ENCODE results near the gene ROBO1.

The ROBO1 gene

DNA sequence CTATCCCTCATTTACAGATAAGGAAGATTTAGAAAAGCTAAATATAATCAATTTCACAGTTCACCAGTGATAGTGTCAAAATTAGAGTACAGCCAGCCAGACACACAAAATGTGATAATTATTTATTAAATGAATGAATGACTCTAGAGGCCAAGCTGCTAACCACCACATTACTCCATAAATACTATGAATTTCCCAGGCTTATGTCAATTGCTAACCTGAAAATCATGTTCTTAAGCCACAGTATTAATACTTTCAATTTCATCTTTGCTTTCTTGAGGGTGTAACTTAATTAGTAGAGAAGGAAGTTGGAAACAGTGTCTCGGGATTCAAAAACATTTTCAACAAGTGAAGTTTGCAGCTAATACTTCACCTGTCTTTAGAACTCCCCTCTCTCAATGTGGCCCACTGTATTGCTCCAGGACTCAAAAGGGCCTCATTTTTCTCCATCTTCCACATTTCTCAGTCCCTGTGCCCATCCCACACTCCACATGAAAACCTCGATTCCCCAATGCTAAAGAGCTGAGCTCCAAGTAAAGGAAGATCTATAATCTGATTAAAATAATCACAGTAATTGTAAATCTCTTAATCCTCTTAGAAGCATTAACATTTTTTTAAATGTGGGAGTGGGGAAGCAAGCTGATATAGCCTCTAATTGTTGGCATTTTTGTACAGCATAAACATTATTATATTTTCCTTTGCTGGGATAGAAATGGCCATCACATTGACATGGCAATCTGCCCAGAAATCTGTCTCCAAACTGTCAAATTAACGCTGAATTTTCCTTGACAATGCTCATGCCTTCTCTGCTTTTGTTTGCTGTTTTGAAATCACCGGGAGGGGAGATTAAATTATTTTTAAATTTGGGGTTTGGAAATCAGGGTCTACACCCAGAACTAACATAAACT lies 765.1 kb downstream of the ROBO1 start:
- no peak for DNase-seq

DNA sequence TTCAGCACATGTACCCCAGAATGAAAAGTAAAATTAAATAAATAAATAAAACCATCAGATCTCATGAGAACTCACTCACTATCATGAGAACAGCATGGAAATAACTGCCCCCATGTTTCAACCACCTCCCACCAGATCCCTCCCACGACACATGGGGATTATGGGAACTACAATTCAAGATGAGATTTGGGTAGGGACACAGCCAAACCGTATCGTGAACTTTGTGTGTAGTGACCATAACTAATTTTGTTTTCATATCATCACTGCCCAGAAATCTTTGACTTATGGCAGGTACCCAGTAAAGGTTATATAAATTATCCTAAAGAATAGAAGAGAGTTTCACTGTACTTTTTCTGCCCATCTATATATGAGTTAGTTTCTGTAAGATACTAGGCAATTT lies 766.5 kb downstream of the ROBO1 start:
- no peak for DNase-seq

DNA sequence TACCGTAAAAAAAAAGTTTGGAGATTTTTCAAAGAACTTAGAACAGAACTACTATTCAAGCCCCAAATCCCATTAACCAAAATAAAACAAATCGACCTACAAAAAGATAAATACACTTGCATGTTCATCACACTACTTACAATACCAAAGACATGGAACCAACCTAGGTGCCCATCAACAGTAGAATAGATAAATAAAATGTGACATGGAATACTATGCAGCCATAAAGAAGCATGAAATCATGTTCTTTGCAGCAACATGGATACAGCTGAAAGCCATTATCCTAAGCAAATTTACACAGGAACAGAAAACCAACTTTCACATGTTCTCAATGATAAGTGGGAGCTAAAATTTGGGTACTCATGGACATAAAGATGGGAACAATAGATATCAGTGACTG lies 768.7 kb downstream of the ROBO1 start:
- DNase-seq, result no peak

- DNase-seq, result no peak
Measured at GRCh38 chr3:78995087-78995486, 772.7 kb downstream of the ROBO1 start.

- DNase-seq, result no peak
Measured at GRCh38 chr3:78994174-78995027, 773.4 kb downstream of the ROBO1 start.

DNA sequence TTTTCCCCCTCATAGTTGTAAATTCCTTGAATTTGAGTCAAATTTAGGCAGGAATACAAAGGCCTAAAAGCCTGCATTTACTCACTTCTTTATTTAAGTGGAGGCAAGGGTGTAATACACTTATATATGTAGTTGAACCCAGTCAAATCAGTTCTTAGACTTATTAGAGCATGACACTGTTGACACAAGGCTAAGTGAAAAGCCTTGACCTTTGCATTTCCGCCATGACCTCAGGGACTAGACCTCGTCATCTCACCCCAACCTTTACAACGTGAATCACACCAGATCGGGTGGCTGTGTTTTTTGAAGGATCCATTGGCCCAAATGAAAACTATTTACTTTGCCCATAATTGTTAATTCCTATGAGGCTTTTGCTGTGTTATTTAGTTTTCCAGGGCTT lies 774.4 kb downstream of the ROBO1 start:
- no peak for DNase-seq

DNA sequence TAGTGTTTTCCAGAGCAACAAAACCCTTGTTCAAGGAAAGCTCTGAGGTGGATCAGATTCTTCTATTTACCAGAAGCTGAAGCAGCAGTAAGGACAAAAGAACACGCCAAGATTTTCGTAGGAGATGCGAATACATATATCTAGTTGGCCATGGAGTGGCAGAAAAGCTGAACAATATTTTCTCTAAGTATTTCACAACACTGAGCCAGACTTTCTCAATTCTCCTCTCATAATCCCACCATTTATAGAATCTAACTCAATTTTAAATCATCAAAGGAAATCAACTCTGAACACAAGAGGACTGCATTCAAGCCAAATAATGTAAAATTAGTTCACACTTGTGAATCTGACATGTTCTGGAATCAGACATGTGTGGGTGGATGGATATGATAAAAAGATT lies 775.0 kb downstream of the ROBO1 start:
- no peak for DNase-seq

DNA sequence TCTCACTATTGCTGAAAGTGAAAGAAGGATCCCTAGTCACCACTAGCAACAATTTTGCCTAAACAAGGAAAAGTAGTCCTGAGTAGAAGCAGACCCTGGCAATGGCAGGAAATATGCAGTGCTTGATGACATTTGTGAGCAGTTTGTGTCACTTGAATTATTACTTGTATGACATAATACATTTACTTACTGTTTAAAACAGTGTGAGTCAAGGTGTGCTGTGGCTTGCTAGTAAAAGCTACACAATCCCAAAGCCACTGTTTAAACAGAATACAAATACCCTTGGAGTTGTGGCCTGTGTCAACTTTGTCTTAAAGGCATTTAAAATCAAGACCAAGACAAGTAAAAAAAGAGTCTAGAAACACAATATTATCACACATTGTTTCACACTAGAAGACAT lies 775.4 kb downstream of the ROBO1 start:
- no peak for DNase-seq

DNA sequence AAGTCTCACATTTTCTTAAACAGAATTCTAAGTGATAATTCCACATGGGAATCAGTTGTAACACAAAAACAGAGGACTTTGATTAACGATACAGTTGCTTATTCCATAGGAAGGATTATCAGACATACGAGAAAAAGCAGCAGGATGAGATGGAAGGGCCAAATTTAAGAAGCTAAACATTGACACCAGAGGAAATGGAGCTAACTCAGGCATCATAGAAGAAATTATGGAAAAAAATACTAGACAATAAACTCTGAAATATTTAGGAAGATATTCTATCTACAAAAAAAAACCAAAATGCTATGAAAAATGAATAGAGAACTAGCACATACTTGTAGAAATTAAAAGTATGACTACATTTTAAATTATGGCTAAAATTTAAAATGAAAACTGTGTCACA lies 776.1 kb downstream of the ROBO1 start:
- no peak for DNase-seq

- no peak for DNase-seq
Measured at GRCh38 chr3:78990156-78990555, 777.6 kb downstream of the ROBO1 start.

DNA sequence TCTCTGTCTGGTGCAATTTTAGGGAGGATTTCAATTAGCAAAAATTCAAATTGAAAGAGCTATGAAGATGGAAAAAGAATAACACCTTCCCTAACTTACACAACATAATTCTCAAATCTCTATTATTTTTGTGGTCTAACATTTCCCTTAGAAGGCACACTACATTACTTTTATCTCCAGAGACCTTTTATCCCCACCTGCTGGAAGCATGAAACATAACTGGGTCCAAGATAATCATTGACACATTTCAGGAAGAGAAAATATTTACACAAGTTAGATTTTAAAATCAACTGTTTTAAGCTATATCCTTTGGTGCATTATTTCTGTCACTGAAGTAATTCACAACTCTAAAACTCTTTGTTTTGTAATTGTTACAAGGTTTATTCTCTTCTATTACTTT lies 779.5 kb downstream of the ROBO1 start:
- no peak for DNase-seq

DNA sequence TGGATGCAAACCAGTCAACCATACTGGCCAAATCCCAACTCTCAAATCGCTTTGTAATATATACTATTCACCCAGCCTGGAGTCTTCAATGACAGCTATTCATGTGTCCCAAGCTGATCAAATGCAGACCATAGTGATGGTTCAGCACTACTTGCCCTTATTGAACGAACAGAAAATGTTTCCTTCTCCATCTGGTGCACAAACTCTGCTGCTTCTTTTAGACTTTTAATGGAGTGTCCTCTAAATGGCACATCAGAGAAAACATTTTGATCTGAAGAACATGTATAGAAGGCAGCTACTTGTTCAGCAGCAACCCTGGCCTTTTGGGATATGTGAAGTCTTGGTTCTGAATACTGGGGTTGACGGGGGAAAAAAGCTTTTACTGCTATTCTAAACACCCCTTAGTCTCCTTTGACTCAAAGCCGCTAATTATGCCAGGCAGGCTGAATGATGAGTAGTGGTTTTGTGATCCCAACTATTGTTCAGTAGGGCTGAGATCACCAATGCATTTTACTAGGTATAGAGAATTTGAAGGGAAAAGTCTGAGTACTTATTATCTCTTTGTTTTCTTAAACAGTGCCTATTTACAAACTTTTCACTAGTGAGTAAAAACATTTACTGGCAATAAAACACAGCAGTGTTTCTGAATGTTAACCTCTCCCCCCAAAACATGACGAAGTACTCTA lies 781.2 kb downstream of the ROBO1 start:
- DNase-seq, result no peak

GRCh38 chr3:78985981-78986380 lies 781.8 kb downstream of the ROBO1 start:
- no peak for DNase-seq

GRCh38 chr3:78979028-78979427 lies 788.8 kb downstream of the ROBO1 start:
- DNase-seq, result no peak

- no peak for DNase-seq
Measured at GRCh38 chr3:78978037-78978436, 789.8 kb downstream of the ROBO1 start.

DNA sequence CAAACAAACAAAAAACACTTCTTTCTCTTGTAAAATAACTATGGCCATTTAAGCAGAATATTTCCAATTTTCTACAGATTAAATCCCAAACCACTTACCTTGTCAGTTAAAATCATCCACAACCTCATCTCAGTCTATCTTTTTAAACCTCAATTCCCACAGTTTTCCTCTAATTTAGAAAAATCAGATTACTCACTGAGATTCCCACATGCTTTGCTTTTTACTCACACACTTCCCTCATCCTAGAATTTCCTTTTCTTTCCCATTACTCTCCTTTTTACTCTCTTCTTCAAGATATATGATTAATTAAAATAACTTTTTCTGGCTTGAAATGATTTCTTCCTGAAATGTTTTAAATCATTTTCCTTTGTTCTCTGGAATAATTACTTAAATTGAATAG lies 790.7 kb downstream of the ROBO1 start:
- DNase-seq, result no peak

GRCh38 chr3:78976200-78976599 lies 791.6 kb downstream of the ROBO1 start:
- no peak for DNase-seq

GRCh38 chr3:78974181-78974790 lies 793.5 kb downstream of the ROBO1 start:
- no peak for DNase-seq

GRCh38 chr3:78972617-78973301 lies 795.0 kb downstream of the ROBO1 start:
- no peak for DNase-seq

GRCh38 chr3:78970656-78971055 lies 797.1 kb downstream of the ROBO1 start:
- DNase-seq, result no peak

GRCh38 chr3:78969483-78969882 lies 798.3 kb downstream of the ROBO1 start:
- DNase-seq, result no peak

DNA sequence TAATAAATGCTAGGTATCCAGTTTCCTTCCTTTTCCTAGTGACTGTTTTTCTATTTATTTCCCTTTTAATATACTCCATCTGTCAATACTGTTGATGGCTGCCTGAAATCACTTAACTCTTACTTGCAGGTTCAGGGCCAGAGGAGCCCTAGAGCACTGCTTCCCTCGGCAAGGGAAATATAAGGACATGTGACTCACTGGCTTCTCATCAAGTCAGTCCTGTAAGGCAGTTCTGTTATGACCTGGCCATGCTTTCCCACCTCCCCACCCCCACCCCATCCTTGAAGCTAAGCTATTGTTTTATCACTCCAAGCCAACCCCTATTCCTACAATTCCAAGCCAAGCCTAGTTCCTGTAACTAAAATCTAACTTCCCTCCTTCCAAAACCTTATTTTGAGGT lies 800.7 kb downstream of the ROBO1 start:
- no peak for DNase-seq

Measured in stimulated activated CD4-positive, alpha-beta T cell treated with anti-CD3 and anti-CD28 coated beads, Interleukin-2, amount 100 ng/mL, for 24 hours (primary cell).